Measurements from ENCODE around the gene ZC3H14. TPM values are rescaled to one million over a fixed set of nuclear protein-coding genes. Genes with fewer than 3 reads are reported as not detected.
A peak's percentile ranks its signal among the peaks of the same experiment; 100 is the strongest.

Gene ZC3H14
- total RNA-seq, 1 donor from 2014 or later: 38.7 TPM

GRCh38 chr14:88605594-88605993 is 42.8 kb downstream of the ZC3H14 start:
- ChIA-PET CTCF (no interaction called here), POLR2A (no interaction called here)
- TF ChIP-seq CTCF (IDR thresholded peaks at IDR 0.05): no peak
- DNase-seq: no peak
- H3K27ac Mint-ChIP-seq: no peak overlapping the region
- no peak overlapping the region for H3K4me3 Mint-ChIP-seq
- no peaks in the 10 kb centered on the region for H3K27me3 Mint-ChIP-seq
- peaks cover 3% of the 10 kb centered on the region for H3K4me1 Mint-ChIP-seq
- H3K36me3 Mint-ChIP-seq (ENCODE audit: low read depth): peaks cover 87% of the 10 kb centered on the region
- H3K9me3 Mint-ChIP-seq: no peaks in the 10 kb centered on the region
- intact Hi-C loops (cut with micrococcal nuclease): no loop called here
- ATAC-seq (ENCODE audit: low read depth): no peak

- Mint-ChIP-seq H3K36me3 (ENCODE audit: low read depth) (peaks cover 85% of the 10 kb centered on the region), H3K4me1 (peaks cover 5% of the 10 kb centered on the region), H3K27me3 (no peaks in the 10 kb centered on the region), H3K4me3 (no peak overlapping the region), H3K27ac (no peak overlapping the region), H3K9me3 (no peaks in the 10 kb centered on the region)
- CTCF ChIA-PET: no interaction called here
- intact Hi-C loops (cut with micrococcal nuclease): no loop called here
- ATAC-seq (ENCODE audit: low read depth) (no peak), DNase-seq (no peak)
- TF ChIP-seq CTCF (IDR thresholded peaks at IDR 0.05): no peak
- POLR2A ChIA-PET: no interaction called here
Measured at GRCh38 chr14:88607829-88608228, 45.0 kb downstream of the ZC3H14 start.

GRCh38 chr14:88611878-88612277 is 49.0 kb downstream of the ZC3H14 start:
- no peak overlapping the region for H3K27ac Mint-ChIP-seq
- no peak for TF ChIP-seq CTCF (IDR thresholded peaks at IDR 0.05)
- peaks cover 69% of the 10 kb centered on the region for H3K36me3 Mint-ChIP-seq (ENCODE audit: low read depth)
- ATAC-seq (ENCODE audit: low read depth) (no peak), DNase-seq (no peak)
- no peak overlapping the region for H3K4me3 Mint-ChIP-seq
- H3K4me1 Mint-ChIP-seq: peaks cover 17% of the 10 kb centered on the region
- ChIA-PET CTCF (no interaction called here), POLR2A (no interaction called here)
- intact Hi-C loops (cut with micrococcal nuclease): no loop called here
- H3K9me3 Mint-ChIP-seq: no peaks in the 10 kb centered on the region
- H3K27me3 Mint-ChIP-seq: no peaks in the 10 kb centered on the region

GRCh38 chr14:88612981-88613380 is 50.1 kb downstream of the ZC3H14 start:
- intact Hi-C loops (cut with micrococcal nuclease): no loop called here
- Mint-ChIP-seq H3K4me3 (no peak overlapping the region), H3K27me3 (no peaks in the 10 kb centered on the region), H3K4me1 (peaks cover 17% of the 10 kb centered on the region), H3K27ac (no peak overlapping the region), H3K9me3 (no peaks in the 10 kb centered on the region), H3K36me3 (ENCODE audit: low read depth) (peaks cover 61% of the 10 kb centered on the region)
- ATAC-seq (ENCODE audit: low read depth) (no peak), DNase-seq (no peak)
- TF ChIP-seq CTCF (IDR thresholded peaks at IDR 0.05): no peak
- POLR2A ChIA-PET: no interaction called here
- CTCF ChIA-PET: no interaction called here

- ChIA-PET POLR2A (no interaction called here), CTCF (no interaction called here)
- peaks cover 61% of the 10 kb centered on the region for H3K36me3 Mint-ChIP-seq (ENCODE audit: low read depth)
- TF ChIP-seq CTCF (IDR thresholded peaks at IDR 0.05): no peak
- H3K4me1 Mint-ChIP-seq: peaks cover 17% of the 10 kb centered on the region
- no peaks in the 10 kb centered on the region for H3K27me3 Mint-ChIP-seq
- ATAC-seq (ENCODE audit: low read depth): peak; percentile 31
- H3K4me3 Mint-ChIP-seq: no peak overlapping the region
- DNase-seq: no peak
- no peaks in the 10 kb centered on the region for H3K9me3 Mint-ChIP-seq
- intact Hi-C loops (cut with micrococcal nuclease): no loop called here
- H3K27ac Mint-ChIP-seq: no peak overlapping the region
Measured at GRCh38 chr14:88613552-88614010, 50.7 kb downstream of the ZC3H14 start.

Data from activated B cell treated with CpG ODN at 0.5 μM for 24 hours (primary cell).